ENCODE data around the gene SEC61A1.

DNA sequence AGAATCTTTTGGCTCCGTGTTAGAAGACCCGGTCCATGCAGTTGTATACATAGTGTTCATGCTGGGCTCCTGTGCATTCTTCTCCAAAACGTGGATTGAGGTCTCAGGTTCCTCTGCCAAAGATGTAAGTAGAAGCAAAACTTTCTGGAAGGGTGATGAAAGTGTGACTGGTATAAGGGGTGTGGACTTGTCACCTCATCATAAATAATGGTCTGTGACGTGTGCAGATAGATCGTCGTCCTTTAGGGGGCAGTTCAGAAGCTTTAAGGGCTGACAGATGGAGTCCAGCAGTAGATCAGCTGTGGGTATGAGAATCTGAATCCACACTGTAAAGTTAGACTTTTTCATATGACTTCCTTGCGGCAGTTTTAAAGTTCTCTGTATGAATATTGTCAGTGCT, 15.3 kb downstream of the SEC61A1 start:
- TF ChIP-seq, protein P1, sequence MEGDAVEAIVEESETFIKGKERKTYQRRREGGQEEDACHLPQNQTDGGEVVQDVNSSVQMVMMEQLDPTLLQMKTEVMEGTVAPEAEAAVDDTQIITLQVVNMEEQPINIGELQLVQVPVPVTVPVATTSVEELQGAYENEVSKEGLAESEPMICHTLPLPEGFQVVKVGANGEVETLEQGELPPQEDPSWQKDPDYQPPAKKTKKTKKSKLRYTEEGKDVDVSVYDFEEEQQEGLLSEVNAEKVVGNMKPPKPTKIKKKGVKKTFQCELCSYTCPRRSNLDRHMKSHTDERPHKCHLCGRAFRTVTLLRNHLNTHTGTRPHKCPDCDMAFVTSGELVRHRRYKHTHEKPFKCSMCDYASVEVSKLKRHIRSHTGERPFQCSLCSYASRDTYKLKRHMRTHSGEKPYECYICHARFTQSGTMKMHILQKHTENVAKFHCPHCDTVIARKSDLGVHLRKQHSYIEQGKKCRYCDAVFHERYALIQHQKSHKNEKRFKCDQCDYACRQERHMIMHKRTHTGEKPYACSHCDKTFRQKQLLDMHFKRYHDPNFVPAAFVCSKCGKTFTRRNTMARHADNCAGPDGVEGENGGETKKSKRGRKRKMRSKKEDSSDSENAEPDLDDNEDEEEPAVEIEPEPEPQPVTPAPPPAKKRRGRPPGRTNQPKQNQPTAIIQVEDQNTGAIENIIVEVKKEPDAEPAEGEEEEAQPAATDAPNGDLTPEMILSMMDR (IDR thresholded peaks at IDR 0.05) = no peak
- TF ChIP-seq POLR2A (IDR thresholded peaks at IDR 0.05) = no peak

Measured in vagina (tissue), 2 donors.